Right lobe of liver (tissue), 4 donors: Measurements from ENCODE around the gene IGLL5.

Experiments used
- POLR2A ChIP-seq: fragments of 450-650 bp; IDR thresholded peaks from one replicate; pipeline ENCODE4 v1.6.1; 2017; ENCODE audit warnings: antibody characterized with exemption, mild to moderate bottlenecking
- TF ChIP-seq, protein P1 (sequence below), 4 donors: fragments of 200-600 bp in 3 of 4; fragments of 450-650 bp in 1 of 4; IDR thresholded peaks; one replicate each; pipeline versions ENCODE4 v1.5.1 to v1.8.0; 2016 to 2022; ENCODE audit warnings: antibody characterized with exemption in 4 of 4, mild to moderate bottlenecking in 2 of 4
- donor health status: DM: no; HTN: no; CAD: no.
- donor health status: DM: no; HTN: no; CAD: no.
- donor health status: DM: no; HTN: yes; CAD: no.

DNA sequence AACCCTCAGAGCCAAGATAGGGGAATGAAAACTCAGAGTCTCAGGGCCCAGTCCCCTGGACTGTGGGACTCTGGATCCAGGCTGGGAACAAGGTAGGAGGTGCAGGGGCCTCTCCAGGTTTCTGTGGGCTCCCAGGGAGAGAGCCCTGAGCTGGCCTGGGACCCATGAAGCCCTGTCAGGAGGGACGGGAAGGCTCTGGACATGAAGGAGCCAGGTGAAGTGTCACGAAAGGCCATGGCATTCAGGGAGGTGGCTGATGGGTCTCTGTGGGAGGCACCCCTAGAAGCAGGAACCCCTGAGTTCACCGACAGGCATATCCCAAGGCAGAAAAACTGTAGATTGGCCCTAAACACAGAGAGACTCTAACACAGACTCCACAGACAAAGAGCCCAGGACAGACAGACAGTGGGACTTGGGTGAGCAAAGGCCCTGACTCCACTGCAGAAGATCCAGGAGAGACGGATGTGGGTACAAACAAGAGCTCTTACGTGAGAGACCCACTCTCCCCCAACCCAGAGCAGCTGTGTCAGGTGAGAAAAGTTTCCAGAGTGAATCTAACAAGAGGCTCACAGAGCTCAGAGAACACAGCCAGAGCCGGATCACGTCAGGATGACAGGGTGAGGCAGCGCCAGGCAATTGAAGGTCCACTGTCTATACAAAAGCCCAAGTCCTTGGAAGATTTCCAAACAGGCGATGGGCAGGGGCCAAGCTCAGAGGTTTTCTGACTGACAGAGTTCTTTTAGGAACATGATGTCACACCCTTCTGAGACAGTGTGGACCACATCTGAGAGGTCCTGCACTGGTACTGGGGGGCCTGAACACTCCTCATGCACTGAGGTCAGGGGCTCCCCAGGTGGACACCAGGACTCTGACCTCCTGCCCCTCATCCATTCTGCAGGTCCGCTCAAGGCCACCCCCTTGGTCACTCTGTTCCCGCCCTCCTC, 27.4 kb downstream of the IGLL5 start:
- TF ChIP-seq, protein P1, sequence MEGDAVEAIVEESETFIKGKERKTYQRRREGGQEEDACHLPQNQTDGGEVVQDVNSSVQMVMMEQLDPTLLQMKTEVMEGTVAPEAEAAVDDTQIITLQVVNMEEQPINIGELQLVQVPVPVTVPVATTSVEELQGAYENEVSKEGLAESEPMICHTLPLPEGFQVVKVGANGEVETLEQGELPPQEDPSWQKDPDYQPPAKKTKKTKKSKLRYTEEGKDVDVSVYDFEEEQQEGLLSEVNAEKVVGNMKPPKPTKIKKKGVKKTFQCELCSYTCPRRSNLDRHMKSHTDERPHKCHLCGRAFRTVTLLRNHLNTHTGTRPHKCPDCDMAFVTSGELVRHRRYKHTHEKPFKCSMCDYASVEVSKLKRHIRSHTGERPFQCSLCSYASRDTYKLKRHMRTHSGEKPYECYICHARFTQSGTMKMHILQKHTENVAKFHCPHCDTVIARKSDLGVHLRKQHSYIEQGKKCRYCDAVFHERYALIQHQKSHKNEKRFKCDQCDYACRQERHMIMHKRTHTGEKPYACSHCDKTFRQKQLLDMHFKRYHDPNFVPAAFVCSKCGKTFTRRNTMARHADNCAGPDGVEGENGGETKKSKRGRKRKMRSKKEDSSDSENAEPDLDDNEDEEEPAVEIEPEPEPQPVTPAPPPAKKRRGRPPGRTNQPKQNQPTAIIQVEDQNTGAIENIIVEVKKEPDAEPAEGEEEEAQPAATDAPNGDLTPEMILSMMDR (IDR thresholded peaks at IDR 0.05) = no peak
- no peak for TF ChIP-seq POLR2A
